GM21381 (cell line): Measurements from ENCODE around the gene NFIC.
A peak's percentile ranks its signal among the peaks of the same experiment; 100 is the strongest.
"Not testable (repeated sequence)": the region's sequence is repeated elsewhere in the genome, so short reads cannot be mapped to it uniquely, and the experiment has no call there.

Source experiments
- ATAC-seq: cut with Tn5 transposase; IDR thresholded peaks from one replicate; pipeline ENCODE4 v1.9.1; 2021; ENCODE audit warnings: mild to moderate bottlenecking, moderate library complexity; ENCODE audit not compliant: unreplicated experiment

Gene NFIC

GRCh38 chr19:3415695-3416094 lies 49.3 kb downstream of the NFIC start:
- ATAC-seq: no peak

- no peak for ATAC-seq
Observed at GRCh38 chr19:3420244-3420755, 53.9 kb downstream of the NFIC start.

GRCh38 chr19:3420909-3421619 lies 54.7 kb downstream of the NFIC start:
- no peak for ATAC-seq

GRCh38 chr19:3421656-3422055 lies 55.3 kb downstream of the NFIC start:
- ATAC-seq: not testable (repeated sequence)

GRCh38 chr19:3423183-3423829 lies 56.9 kb downstream of the NFIC start:
- no peak for ATAC-seq

- no peak for ATAC-seq
Observed at GRCh38 chr19:3426433-3426832, 60.0 kb downstream of the NFIC start.

- not testable (repeated sequence) for ATAC-seq
Observed at GRCh38 chr19:3430366-3430680, 63.9 kb downstream of the NFIC start.

GRCh38 chr19:3431760-3432397 lies 65.5 kb downstream of the NFIC start:
- no peak for ATAC-seq

- ATAC-seq: no peak
Observed at GRCh38 chr19:3433313-3433712, 66.9 kb downstream of the NFIC start.

- ATAC-seq: no peak
Observed at GRCh38 chr19:3433805-3434540, 67.6 kb downstream of the NFIC start.

GRCh38 chr19:3434630-3435553 lies 68.5 kb downstream of the NFIC start:
- ATAC-seq: peak; percentile 92

GRCh38 chr19:3440082-3440481 lies 73.7 kb downstream of the NFIC start:
- no peak for ATAC-seq

GRCh38 chr19:3441089-3441985 lies 75.0 kb downstream of the NFIC start:
- ATAC-seq: no peak

- ATAC-seq: no peak
Observed at GRCh38 chr19:3441986-3442329, 75.6 kb downstream of the NFIC start.

GRCh38 chr19:3442487-3443071 lies 76.2 kb downstream of the NFIC start:
- no peak for ATAC-seq

GRCh38 chr19:3443840-3444694 lies 77.7 kb downstream of the NFIC start:
- ATAC-seq: no peak

- ATAC-seq: no peak
Observed at GRCh38 chr19:3444695-3445234, 78.4 kb downstream of the NFIC start.

GRCh38 chr19:3446657-3447056 lies 80.3 kb downstream of the NFIC start:
- not testable (repeated sequence) for ATAC-seq
